Amniotic stem cell (primary cell): ENCODE measurements around the gene U2SURP.

Source experiments
- DNase-seq: peaks from one replicate; lab custom pipeline; 2025; lab: John Stamatoyannopoulos, UW

U2SURP gene

DNA sequence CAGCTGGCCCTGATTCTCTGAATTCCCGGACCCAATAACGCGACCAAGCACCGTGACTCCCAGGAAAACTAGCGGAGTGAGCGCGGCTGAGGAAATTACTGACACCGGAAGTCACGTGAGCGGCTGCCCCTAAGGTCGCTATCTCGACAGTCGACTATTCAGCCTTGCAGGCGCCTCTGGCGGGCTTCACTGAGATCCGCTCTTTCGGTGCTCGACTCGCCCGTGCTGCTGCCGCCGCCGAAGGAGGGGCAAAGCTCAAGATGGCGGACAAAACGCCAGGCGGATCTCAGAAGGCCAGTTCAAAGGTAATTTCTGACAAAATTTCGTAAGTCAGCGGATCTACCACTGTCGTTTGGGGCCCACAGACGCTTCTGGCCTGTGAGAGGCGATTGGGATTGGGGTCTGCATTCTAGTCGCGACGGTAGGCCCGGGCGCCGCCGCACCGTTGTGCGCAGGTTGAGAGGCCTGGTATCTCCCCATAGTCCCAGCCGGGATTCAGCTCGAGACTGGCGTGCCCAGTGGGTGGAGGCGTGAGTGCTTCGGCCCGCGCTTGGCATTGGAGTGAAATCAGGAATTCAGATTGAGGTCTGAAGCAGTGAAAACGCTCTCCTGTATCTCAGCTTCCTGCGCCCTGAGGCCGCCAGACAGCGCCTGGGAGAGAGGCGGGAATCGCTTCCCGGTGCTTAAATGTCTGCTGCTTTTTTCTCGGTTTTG is at the start of gene U2SURP:
Gene U2SURP (plus strand): TSS at position 202 of the 714 bp plus-strand sequence. CDS start 59 bp downstream, at position 261.
- peak; percentile 99 for DNase-seq

DNA sequence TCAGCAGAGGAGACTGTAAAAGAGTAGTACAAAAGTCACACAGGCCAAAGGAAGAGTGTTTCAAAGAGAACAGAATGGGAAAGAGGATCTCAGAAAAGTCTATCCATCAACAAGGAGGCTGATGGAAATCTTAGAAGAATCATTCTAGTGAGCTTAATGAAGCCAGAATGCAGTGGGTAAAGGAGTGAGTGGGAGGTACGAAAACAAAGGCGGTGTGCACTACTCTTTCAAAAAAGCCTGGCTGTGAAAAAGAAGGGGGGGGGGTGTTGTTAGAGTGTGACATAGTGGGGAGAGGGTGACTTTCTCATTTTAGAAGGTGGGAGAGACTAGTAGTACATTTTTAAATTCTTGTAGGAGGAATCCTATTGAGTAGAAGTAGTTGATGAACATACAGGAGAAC is 49.6 kb upstream of the U2SURP start:
- DNase-seq, result no peak

DNA sequence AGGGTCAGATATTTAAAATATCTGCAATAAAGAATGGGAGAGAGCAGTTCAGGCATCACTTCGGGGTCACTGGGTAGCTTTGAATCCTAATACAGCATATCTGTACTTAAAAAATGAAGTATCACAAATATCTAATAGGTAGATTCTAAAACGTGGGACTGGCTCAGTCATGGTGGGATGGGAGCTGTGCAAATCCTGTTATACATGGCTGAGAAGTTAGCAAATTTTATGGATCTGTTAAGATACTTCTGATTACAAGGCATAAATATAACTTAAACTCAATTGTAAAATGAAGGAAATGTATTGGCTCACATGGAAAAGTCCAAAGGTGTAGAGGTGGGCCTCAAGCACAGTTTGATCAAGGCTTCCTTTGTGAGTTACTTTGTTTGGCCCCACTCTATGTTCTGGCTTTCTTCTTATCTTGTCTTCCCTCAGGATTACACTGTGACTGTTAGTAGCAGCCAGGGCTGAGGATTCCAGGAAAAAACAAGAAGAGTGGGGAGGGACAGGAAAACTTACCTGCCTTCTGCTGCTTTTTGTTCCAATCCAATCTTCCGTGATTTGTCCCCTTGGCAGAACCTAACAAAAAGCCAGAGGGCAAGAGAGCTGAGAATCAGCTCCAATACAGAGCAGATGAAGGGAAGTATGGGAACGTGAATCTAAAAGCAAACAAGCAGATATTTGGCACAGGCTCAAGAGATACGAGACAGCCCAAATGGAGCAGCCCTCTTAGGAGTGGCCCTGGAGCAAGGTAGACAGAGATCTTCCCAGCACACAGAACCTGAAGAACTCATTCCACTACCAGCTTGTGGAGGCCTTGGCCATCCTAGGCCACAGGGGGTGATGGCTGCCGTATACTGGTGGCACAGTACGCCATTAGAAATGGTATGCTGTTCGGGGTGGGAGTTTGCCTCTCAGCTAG is 48.8 kb upstream of the U2SURP start:
- no peak for DNase-seq

DNA sequence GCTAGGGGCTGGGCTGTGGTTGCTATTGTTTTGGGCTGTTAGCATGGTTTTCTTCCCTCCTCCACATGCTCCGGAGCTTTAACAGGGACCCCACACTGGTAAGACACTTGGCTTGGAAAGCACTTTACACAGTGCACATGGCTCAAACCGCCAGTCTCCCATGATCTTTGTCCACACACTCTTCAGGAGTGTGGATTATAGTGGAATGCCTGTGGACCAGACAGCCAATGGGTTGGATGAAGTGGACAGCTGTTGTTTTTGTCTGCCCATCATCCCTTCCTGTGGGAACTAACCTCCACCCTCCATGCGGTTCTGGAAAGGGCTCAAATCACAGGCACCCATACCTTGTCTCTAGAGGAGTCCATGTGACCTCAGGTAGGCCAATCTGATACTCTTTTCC is 47.9 kb upstream of the U2SURP start:
- no peak for DNase-seq

DNA sequence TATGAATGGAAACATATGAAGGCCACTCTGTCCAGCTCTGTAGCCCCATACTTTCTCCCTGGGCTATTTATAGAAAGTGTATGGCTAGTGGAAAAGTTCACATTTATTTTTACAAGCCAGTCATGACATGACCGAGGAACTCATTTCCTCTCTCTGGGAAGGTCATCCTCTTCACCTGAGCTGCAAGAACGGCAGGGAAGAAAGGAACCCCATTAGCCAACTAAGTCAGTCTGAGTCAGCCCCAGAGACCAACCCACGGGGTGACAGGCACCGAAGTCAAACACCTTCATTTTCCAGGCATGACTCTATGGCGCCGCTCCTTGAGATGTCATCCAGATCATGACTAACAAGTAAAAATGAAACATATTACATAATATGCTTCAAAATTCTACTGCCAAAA is 42.7 kb upstream of the U2SURP start:
- DNase-seq, result no peak

DNA sequence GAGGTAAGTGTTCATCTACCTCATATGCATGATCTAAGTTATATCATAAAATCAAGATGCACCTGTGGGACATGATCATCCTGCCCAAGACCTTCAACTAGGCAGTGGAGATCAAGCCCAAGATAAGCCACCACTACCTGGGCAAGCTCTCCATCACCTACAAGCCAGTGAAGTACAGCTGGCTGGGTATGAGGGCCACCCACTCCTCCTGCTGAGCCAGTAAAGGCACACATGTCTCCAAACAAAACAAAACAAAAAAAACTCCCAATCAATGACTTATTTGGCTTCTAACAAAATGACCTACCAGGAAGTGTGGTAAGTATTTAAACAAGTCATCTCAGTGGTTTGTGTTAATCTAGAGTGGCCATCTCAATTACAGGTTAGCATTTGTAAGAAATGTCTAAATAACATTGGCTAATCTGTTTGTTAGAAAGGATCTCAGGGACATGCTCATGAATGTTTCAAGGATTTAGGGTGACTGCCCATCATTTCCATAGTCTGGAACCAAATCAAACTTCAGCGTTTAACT is 41.0 kb upstream of the U2SURP start:
- DNase-seq, result no peak

DNA sequence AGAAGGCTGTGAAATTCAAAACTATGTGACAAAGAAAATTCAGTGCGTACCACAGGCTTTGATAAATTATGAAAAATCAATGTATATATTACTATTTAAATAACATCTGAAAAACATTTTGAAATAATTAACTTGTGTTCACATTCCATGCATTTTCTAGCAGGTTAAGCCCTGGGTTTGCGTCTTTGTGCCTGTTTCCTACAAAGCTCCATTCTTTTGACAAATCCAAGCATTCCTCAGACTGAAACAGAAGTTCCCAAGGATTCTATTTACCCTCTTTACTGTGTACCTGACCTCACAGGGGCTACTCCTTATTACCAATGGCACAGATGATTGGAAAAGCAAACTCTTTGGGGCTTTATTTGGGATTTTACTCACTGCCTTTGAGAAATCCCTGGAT is 39.8 kb upstream of the U2SURP start:
- DNase-seq, result no peak

DNA sequence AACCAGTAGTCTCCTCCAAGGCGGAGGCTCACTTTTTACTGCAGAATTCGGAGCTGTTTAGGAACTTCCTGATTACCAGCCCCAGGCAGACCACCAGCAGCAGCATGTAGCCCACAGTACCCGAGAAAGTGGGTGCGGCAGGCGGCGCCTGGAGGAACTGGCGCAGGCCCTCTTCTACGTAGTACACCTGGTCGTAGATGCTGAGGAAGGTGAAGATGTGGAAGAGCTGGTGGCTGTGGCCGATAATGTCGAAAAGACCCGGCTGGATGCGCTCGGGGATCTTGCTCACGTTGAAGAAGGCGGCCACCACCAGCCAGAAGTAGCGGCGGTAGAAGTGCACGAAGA is 39.2 kb upstream of the U2SURP start:
- DNase-seq, result no peak

DNA sequence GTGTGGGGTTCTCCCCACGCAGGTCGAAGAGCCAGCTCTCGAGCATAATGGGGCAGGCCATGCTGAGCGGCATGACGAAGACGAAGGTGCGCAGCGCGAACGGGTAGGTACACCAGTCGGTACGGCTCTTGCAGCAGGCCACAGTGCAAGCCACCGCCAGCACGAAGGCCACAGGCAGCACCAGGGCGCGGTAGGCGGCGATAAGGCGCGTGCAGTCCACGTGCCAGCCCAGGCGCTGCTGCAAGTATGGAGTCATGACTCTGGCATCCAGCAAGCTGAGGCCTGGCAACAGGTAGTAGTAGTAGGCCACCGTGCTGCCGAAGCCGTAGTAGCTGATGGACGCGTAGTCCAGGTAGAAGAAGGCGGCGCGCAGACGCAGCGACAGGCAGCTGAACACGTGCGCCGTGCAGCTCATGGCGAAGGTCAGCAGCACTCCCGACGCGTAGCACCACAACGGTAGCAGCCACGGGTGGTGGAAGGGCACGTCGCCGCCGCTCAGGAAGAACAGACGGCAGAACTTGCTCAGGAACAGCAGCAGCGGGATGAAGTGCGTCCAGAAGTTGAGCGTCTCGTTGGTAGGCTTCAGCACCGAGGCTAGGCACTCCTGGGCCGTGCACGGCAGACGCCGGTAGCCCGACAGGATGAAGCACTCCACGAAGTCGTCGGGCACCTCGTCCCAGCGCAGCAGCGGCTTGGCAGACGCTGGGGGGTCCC is 38.7 kb upstream of the U2SURP start:
- no peak for DNase-seq

DNA sequence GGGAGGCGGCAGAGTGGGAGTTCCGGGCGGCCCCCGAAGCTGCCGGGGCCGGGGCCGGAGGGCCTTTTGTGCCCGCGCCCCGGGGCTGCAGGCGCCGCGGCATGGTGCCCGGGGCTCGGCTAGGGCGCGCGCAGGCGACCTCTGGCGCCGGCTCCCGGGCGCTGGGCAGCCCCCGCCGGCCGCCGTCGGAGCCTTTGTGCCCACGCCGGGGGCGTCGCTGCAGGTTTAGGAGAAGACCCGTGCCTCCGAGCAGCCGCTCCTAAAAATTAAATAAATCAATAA is 38.2 kb upstream of the U2SURP start:
- no peak for DNase-seq

DNA sequence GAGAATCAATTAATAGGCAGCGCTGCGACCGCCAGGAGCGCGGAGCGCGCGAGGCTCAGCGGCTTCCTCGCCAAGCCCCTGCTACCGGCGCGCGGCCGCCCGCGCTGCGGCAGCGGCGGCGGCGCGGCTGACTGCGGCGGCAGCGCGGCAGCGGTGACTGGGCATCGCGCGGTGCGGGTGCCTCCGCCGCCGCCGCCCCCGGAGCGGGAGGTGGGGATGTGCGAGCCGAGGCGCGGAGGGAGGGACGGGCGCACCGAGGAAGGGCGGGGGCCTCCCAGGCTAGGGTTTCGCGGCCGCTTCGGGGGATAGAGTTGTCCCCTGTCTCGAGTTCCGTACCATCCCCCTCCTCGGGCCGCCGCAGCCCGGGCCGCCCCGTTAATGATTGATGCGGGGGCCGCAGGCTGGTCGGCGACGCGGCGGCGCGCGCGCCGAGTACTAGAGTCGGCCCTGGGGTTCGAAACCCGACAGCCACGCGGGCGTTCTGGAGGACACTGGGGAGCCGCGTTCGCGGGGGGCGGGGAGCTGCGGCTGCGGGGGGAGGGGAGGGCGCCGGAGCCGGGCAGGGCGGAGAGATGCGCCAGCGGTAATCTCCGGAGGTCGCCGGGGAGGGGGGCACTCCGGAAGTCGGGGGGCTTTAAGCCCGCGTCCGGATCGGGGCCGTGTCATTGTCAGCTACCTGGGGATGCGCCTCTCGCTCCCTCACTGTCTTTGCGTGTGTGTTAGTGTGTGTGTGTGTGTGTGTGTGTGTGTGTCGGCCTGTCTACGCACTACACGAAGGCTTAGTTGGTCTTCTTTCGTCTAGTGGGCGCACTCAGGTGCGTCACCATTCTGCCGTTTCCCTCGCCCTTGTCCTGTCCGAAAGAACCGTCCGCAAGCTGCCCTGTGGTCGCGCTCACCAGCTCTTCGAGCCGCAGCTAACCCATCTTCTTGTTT is 37.6 kb upstream of the U2SURP start, which contains the start of gene PAQR9:
Gene PAQR9 (minus strand): TSS at position 159 of the 933 bp plus-strand sequence. CDS start 338 bp downstream, outside the sequence.
- DNase-seq, result no peak

DNA sequence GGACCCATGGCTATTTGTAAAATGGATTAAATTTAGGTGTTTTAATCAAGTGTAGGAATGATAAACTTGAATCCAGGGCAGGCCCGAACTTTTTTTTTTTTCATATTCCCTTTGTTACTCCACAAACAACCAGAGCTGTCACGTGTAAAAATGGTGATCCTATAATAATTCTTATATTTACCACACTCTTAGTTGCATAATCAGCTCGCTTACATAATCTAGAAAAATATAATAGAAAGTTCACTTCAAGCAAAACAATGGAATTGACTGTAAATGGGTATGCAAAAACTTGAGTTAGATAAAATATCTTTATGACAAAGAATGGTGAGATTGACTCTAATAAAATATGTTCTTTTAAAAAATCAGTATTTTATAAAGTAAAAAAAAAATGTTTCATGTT is 35.8 kb upstream of the U2SURP start:
- no peak for DNase-seq

DNA sequence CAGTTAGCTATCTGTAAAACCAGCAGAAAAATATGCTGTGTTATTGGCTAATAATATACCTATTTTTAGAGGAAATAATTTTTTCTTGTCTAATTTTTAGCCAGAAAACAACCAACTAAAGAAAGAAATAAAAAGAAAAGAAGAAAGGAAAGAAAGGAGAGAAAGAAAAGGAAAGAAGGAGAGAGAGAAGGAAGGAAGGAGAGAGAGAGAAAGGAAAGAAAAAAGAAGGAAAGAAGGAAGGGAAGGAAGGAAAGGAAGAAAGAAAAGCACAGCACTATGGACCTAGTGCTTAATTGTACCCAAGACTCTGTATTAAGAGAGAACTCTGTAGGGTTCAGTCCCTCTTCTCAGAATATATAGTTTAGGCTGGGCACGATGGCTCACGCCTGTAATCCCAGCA is 34.6 kb upstream of the U2SURP start:
- no peak for DNase-seq

DNA sequence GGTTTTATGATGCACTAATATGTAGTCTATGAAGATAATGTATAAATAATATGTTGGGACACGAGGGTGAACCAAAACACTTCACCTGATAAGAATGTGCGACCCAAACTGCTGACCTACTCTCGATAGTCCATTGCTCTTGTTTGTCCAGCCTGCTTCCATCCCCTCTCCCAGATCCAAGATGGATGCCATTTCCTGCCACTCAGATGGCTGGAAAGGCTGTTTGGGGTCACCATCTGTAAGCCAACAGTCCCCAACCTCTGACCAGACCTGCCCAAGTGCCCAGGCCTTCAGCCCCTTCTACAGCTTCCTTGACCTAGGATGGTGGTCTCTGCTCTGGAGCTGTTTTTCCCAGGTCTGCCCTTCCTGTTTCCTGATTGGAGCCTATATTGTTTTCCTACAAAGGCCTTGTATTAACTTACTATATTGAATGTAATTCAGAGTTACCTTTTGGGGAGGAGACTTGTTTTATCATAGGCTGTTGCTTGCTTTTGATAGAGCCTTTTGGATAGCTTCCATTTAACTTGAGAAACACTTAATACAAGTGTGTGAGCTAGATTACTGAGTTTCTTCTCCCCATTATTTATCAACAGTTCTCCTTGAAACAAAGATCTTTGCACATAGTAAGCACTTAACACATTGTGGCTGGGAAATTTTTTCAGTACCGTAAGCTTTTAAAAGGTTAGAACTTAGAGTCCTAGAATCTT is 32.9 kb upstream of the U2SURP start:
- no peak for DNase-seq

DNA sequence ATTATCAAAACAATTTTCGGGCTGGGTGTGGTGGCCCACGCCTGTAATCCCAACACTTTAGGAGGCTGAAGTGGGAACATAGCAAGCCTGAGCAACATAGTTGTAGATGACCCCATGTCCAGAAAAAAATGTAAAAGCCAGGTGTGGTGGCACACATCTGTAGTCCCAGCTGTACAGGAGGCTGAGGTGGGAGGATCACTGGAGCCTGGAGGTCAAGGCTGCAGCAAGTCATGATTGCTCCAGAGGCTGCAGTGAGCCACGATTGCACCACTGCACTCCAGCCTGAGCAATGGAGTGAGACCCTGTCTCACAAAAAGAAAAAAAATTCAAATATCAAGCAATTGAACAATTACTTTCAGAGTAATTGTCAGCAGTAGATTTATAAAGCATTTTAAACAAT is 29.9 kb upstream of the U2SURP start:
- DNase-seq, result no peak

DNA sequence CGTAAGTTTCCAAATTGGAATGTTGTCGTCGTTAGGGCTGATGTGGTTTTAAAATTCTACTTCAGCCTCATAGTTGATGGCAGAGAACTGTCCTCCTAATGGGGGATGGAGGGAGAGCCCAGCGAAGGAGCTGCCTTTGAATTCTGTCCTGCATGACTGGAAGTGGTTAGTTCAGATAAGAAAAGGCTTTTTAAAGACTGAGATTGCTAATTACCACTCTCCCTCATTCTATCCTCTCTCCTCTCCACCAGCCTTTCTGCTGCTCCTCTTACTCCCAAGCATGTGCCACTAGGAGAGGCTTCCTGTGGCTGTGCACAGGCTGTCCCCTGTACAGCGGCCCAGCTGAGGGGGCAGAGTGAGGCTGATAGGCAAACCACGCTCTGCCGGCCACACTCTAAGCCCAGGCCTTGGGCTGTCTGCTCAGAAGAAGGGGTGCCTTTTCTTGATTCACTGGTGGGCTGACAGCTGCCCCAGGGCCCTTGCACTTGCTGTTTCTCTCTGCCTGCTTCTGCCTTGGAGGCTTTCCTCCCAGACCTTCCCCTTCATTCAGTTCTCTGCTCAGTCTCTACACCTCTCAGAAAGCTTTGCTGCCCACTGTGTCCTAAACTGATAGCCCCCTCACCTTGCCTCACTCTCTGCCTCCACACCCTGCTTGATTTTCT is 29.1 kb upstream of the U2SURP start:
- DNase-seq, result no peak

DNA sequence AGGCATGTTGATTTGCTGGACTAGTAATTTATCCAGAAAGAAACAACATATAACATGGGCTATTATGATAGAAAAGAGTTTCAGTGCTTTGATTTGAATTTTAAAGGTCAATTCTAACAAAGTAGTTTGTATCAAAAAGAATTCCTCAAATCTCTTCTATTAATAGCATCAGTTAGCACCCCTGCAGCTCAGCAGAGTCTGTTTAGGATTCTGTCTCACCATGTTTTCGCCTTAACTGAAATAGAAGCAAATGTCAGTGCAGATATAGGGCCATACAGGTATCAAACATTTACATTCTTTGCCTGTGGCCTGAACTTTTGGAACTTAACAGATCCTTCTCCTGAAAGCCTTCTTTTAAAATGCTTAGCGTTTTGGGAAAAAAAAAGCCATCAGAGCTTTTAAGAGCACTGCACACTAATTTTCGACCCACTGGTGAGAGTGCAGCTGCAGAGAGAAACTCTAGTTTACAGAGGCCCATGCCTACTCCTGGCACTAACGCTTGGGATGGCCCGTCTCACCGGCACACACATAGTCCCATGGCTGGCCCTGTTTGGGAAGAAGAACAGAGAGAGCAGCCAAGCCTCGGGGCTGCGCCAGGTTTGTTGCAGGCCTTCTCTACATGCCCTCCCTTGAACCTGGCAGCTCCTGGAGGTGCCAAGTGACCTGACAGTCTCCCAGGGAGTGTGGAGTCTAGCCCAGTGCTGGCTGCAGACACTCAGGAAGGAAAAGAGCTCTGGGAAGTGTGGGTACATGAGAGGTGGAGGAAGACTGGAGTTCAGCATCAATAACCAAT is 28.0 kb upstream of the U2SURP start:
- DNase-seq, result no peak

DNA sequence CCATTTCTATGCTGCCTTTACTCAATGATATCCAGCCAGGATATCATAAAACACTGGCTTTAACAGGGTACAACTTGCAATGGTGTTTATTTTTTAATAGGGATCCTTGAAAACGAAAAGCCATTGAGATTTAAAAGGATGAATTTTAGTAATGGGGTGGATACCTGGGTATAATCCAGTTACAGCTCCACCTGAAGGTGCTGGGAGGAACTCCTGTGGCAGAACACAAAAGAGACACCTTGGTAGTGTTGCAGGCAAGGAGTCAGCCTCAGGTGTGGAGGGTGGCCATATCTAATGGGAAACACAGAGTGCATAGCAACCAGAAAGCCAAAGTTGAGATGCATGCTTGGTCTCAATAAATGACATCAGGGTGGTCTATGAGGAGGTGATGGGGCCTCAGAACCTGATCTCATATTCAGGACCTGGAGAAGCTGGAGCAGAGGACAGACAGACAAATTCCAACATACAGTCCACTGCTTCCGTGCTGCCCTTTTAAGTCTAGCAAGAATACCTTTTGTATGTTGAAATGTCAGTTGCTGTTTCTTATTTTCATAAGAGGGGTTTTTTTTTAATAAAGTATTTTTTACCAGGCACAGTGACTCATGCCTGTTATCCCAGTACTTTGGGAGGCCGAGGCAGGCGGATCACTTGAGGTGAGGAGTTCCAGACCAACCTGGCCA is 25.9 kb upstream of the U2SURP start:
- DNase-seq, result no peak
